K562 (cell line): ENCODE measurements around the gene MCC. TPM values are rescaled to one million over a fixed set of nuclear protein-coding genes. Genes with fewer than 3 reads are reported as not detected.

ENCODE experiments used
- ARNT ChIP-seq, 2 experiments: fragments of 450-650 bp; IDR thresholded peaks; 2 replicates each; pipeline ENCODE4 v1.6.1; 2016; ENCODE audit warnings: mild to moderate bottlenecking in 1 of 2
- ATF7 ChIP-seq: fragments of 450-650 bp; IDR thresholded peaks from 2 replicates; pipeline ENCODE4 v1.7.1; 2014; ENCODE audit warnings: mild to moderate bottlenecking, moderate library complexity
- C11orf30 ChIP-seq: fragments of 450-650 bp; IDR thresholded peaks from 2 replicates; pipeline ENCODE4 v1.6.1; 2016; ENCODE audit warnings: low read depth, mild to moderate bottlenecking
- CBFA2T2 ChIP-seq: fragments of 450-650 bp; conservative IDR thresholded peaks from 2 replicates; pipeline ENCODE4 v1.6.1; 2017; ENCODE audit warnings: mild to moderate bottlenecking
- CBFA2T3 ChIP-seq: fragments of 450-650 bp; IDR thresholded peaks from 2 replicates; pipeline ENCODE4 v1.6.1; 2017
- CC2D1A ChIP-seq: fragments of 450-650 bp; IDR thresholded peaks from 2 replicates; pipeline ENCODE4 v1.6.1; 2017; ENCODE audit warnings: mild to moderate bottlenecking
- CTBP1 ChIP-seq: fragments of 450-650 bp; IDR thresholded peaks from 2 replicates; pipeline ENCODE4 v1.6.1; 2016; ENCODE audit warnings: borderline replicate concordance
- DIDO1 ChIP-seq: fragments of 450-650 bp; IDR thresholded peaks from 2 replicates; pipeline ENCODE4 v1.6.1; 2016; ENCODE audit warnings: low read depth, missing biosample characterization, missing genetic modification characterization
- EP400 ChIP-seq: fragments of 450-650 bp; IDR thresholded peaks from 2 replicates; pipeline ENCODE4 v1.6.1; 2017; ENCODE audit warnings: antibody characterized with exemption, mild to moderate bottlenecking, moderate library complexity
- FOXK2 ChIP-seq, 2 experiments: fragments of 450-650 bp; IDR thresholded peaks in 1 of 2; conservative IDR thresholded peaks in 1 of 2; 2 replicates each; pipeline ENCODE4 v1.6.1; 2016; ENCODE audit warnings: low read depth in 2 of 2, mild to moderate bottlenecking in 1 of 2
- GATAD2B ChIP-seq: fragments of 450-650 bp; IDR thresholded peaks from 2 replicates; pipeline ENCODE4 v1.6.1; 2017; ENCODE audit warnings: mild to moderate bottlenecking, borderline replicate concordance
- HDAC1 ChIP-seq, 2 experiments: fragments of 450-650 bp; IDR thresholded peaks; 2 replicates each; pipeline ENCODE4 v1.6.1; 2016 to 2017; ENCODE audit warnings: inconsistent platforms in 1 of 2, mild to moderate bottlenecking in 1 of 2, moderate library complexity in 1 of 2
- HDAC3 ChIP-seq: fragments of 450-650 bp; IDR thresholded peaks from 2 replicates; pipeline ENCODE4 v1.6.1; 2018; ENCODE audit warnings: borderline replicate concordance, mild to moderate bottlenecking, moderate library complexity; ENCODE audit not compliant: partially characterized antibody
- JUND ChIP-seq, 2 experiments: IDR thresholded peaks; 2 replicates in 1 of 2; 3 replicates in 1 of 2; pipeline ENCODE4 v1.6.1; 2011; ENCODE audit warnings: borderline replicate concordance in 2 of 2, low read depth in 2 of 2, low read length in 2 of 2, improper control_type of control experiment in 1 of 2, missing biosample characterization in 1 of 2, missing genetic modification characterization in 1 of 2, missing genetic modification reagents in 1 of 2
- MBD2 ChIP-seq: sonication (generic); IDR thresholded peaks from 2 replicates; pipeline ENCODE4 v1.6.1; 2016; ENCODE audit warnings: low read depth, borderline replicate concordance
- MIER1 ChIP-seq: fragments of 450-650 bp; IDR thresholded peaks from 2 replicates; pipeline ENCODE4 v1.6.1; 2016; ENCODE audit warnings: antibody characterized with exemption, mild to moderate bottlenecking, low read depth
- MNT ChIP-seq, 2 experiments: fragments of 450-650 bp; conservative IDR thresholded peaks; 2 replicates each; pipeline ENCODE4 v1.6.1; 2017; ENCODE audit warnings: mild to moderate bottlenecking in 2 of 2, moderate library complexity in 2 of 2
- NCOR1 ChIP-seq: fragments of 450-650 bp; IDR thresholded peaks from 2 replicates; pipeline ENCODE4 v1.6.1; 2016; ENCODE audit warnings: mild to moderate bottlenecking, moderate library complexity
- RCOR1 ChIP-seq, 2 experiments: IDR thresholded peaks; 2 replicates each; pipeline ENCODE4 v1.6.1; 2012; ENCODE audit warnings: low read depth in 2 of 2, low read length in 2 of 2, borderline replicate concordance in 1 of 2, improper control_type of control experiment in 1 of 2
- SMARCA4 ChIP-seq: fragments of 450-650 bp; IDR thresholded peaks from 2 replicates; pipeline ENCODE4 v1.6.1; 2016
- STAT5A ChIP-seq: IDR thresholded peaks from 2 replicates; pipeline ENCODE4 v1.6.1; 2012; ENCODE audit warnings: low read length, inconsistent platforms, borderline replicate concordance
- TAL1 ChIP-seq: fragments of 450-650 bp; IDR thresholded peaks from 2 replicates; pipeline ENCODE4 v1.6.1; 2016; ENCODE audit warnings: mild to moderate bottlenecking
- THRAP3 ChIP-seq: fragments of 450-650 bp; IDR thresholded peaks from 2 replicates; pipeline ENCODE4 v1.6.1; 2016; ENCODE audit warnings: mild to moderate bottlenecking, inconsistent platforms, borderline replicate concordance
- ZBTB8A ChIP-seq: fragments of 450-650 bp; IDR thresholded peaks from 2 replicates; pipeline ENCODE4 v1.6.1; 2018; ENCODE audit warnings: mild to moderate bottlenecking, moderate library complexity; ENCODE audit not compliant: partially characterized antibody
- ZEB2 ChIP-seq: fragments of 450-650 bp; IDR thresholded peaks from 2 replicates; pipeline ENCODE4 v1.6.1; 2016
- ZNF263 ChIP-seq: sonication (generic); formaldehyde crosslinking; IDR thresholded peaks from 2 replicates; pipeline ENCODE4 v1.8.0; 2022; ENCODE audit warnings: mild to moderate bottlenecking, missing genetic modification reagents, borderline replicate concordance
- polyA plus RNA-seq, 8 experiments: library from polyadenylated mRNA; depleted of rRNA in 4 of 8; stranded (reverse) in 5 of 8; unstranded in 3 of 8; fragments of >200 nt; fragmentation: Nextera tagmentation in 2 of 8; fragmentation: Illumina TruSeq in 1 of 8; extraction: Ambion mirVana in 2 of 8; extraction: Trizol in 1 of 8; gene quantifications; 2 replicates each; pipeline versions ENCODE4 v1.2.1 to v1.2.3, GENCODE V29; 2011 to 2014; ENCODE audit warnings: inconsistent platforms in 1 of 8, missing spikeins in 1 of 8
- total RNA-seq, 7 experiments: library from RNA; depleted of rRNA in 6 of 7; stranded (reverse); fragments of >200 nt in 6 of 7; fragmentation: Illumina TruSeq in 2 of 7; extraction: Trizol in 2 of 7; gene quantifications; 2 replicates each; pipeline versions ENCODE4 v1.2.1 to v1.2.3, GENCODE V29; 2011 to 2021; ENCODE audit warnings: low replicate concordance in 1 of 7
- TF ChIP-seq, protein P1 (sequence below): fragments of 450-650 bp; conservative IDR thresholded peaks from 2 replicates; pipeline ENCODE4 v1.6.1; 2016; ENCODE audit warnings: missing genetic modification characterization, low read depth, mild to moderate bottlenecking, control low read depth, missing compliant biosample characterization

Gene MCC
- total and polyA plus RNA-seq, 9 of the 15 experiments (the other 6 are each of a cell fraction or from before 2014, with no cell fraction given) = 0.04 to 0.24 (median 0.06) TPM; not detected in 1

- TF ChIP-seq JUND (IDR thresholded peaks at IDR 0.05; ENCODE audit: borderline replicate concordance, low read depth, low read length) (peak; percentile 88), JUND (tag; IDR thresholded peaks at IDR 0.05; ENCODE audit: borderline replicate concordance, low read depth, low read length) (peak; percentile 33; the same call in 2 of the 3 replicates), CC2D1A (peak; percentile 67; the same call in 1 of the 2 replicates), ZEB2 (peak; percentile 79), EP400 (peak; percentile 51; the same call in 1 of the 2 replicates), THRAP3 (no peak), HDAC3 (peak; percentile 63), HDAC1 (IDR thresholded peaks at IDR 0.05) (peak in 1 of 2 experiments; percentile 90; a peak in 2 of 4 replicates), CBFA2T3 (peak; percentile 97), ARNT (IDR thresholded peaks at IDR 0.05) (peak; percentile 32 to 88; a peak in 1 of 4 replicates), ATF7 (peak; percentile 20; the same call in 1 of the 2 replicates), MIER1 (no peak), MBD2 (peak; percentile 54; the same call in 1 of the 2 replicates), ZNF263 (CRISPR knock-in tag) (no peak), ZBTB8A (no peak), FOXK2 (conservative IDR thresholded peaks at IDR 0.05 in 1 of 2, IDR thresholded peaks at IDR 0.05 in 1 of 2; ENCODE audit: low read depth in 2 of 2) (peak in 1 of 2 experiments; percentile 75; a peak in 2 of 4 replicates), C11orf30 (peak; percentile 90), CTBP1 (peak; percentile 84), DIDO1 (tag) (no peak), RCOR1 (IDR thresholded peaks at IDR 0.05; ENCODE audit: borderline replicate concordance in 1 of 2, low read depth in 2 of 2, low read length in 2 of 2) (peak; percentile 32 to 93; a peak in 2 of 4 replicates), SMARCA4 (peak; percentile 98), TAL1 (peak; percentile 94), CBFA2T2 (peak; percentile 94), MNT (conservative IDR thresholded peaks at IDR 0.05) (peak in 1 of 2 experiments; percentile 42; a peak in 1 of 4 replicates), NCOR1 (peak; percentile 93), GATAD2B (0 out of 2 replicates have a peak, but pooled peaks have one; percentile 45), STAT5A (peak; percentile 76)
- TF ChIP-seq, protein P1, sequence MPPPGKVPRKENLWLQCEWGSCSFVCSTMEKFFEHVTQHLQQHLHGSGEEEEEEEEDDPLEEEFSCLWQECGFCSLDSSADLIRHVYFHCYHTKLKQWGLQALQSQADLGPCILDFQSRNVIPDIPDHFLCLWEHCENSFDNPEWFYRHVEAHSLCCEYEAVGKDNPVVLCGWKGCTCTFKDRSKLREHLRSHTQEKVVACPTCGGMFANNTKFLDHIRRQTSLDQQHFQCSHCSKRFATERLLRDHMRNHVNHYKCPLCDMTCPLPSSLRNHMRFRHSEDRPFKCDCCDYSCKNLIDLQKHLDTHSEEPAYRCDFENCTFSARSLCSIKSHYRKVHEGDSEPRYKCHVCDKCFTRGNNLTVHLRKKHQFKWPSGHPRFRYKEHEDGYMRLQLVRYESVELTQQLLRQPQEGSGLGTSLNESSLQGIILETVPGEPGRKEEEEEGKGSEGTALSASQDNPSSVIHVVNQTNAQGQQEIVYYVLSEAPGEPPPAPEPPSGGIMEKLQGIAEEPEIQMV = no peak
Measured at GRCh38 chr5:113042491-113043243, 445.6 kb downstream of the MCC start (continued).
